ENCODE results near the gene TAF3.

DNA sequence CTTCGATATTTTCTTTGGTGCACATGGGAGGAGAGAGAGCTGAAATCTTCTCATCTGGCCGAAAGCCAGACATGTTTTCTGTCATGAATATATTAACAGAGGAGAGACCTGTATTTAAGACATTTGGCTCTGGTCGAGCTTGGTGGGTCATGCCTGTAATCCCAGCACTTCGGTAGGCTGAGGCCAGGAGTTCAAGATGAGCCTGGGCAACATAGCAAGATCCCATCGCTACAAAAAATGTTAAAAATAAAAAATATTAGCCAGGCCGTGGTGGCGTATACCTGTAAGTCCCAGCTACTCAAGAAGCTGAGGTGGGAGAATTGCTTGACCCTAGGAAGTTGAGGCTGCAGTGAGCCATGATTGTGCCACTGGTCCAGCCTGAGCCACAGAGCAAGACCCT, 214.3 kb downstream of the TAF3 start:
- TF ChIP-seq, protein P1, sequence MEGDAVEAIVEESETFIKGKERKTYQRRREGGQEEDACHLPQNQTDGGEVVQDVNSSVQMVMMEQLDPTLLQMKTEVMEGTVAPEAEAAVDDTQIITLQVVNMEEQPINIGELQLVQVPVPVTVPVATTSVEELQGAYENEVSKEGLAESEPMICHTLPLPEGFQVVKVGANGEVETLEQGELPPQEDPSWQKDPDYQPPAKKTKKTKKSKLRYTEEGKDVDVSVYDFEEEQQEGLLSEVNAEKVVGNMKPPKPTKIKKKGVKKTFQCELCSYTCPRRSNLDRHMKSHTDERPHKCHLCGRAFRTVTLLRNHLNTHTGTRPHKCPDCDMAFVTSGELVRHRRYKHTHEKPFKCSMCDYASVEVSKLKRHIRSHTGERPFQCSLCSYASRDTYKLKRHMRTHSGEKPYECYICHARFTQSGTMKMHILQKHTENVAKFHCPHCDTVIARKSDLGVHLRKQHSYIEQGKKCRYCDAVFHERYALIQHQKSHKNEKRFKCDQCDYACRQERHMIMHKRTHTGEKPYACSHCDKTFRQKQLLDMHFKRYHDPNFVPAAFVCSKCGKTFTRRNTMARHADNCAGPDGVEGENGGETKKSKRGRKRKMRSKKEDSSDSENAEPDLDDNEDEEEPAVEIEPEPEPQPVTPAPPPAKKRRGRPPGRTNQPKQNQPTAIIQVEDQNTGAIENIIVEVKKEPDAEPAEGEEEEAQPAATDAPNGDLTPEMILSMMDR (IDR thresholded peaks at IDR 0.05; ENCODE audit: insufficient read depth, low read length, poor library complexity, severe bottlenecking): no peak
- no peak for TF ChIP-seq EZH2phosphoT487 (conservative IDR thresholded peaks at IDR 0.05; ENCODE audit: low read length)

Measured in SU-DHL-6 (cell line).